Renal cortex interstitium (tissue), 11 donors: ENCODE results near the gene LHCGR. TPM values are rescaled to one million over a fixed set of nuclear protein-coding genes. Genes with fewer than 3 reads are reported as not detected.
A peak's percentile ranks its signal among the peaks of the same experiment; 100 is the strongest.
"Not testable (repeated sequence)": the region's sequence is repeated elsewhere in the genome, so short reads cannot be mapped to it uniquely, and the experiment has no call there.

Source experiments
- DNase-seq, 11 donors: peaks; one replicate each; pipeline ENCODE4 v3.0.0-alpha.2; 2013; ENCODE audit warnings: low read depth in 9 of 11, low spot score in 4 of 11; ENCODE audit errors: extremely low read depth in 1 of 11
- polyA plus RNA-seq, 3 donors: library from polyadenylated mRNA; unstranded; fragments of 120-200 nt; gene quantifications; one replicate each; pipeline ENCODE4 v1.2.1, GENCODE V29; 2013; ENCODE audit not compliant: insufficient read length in 3 of 3

Gene LHCGR
- polyA plus RNA-seq, 3 donors = 0.19 to 0.40 (median 0.32) TPM

DNA sequence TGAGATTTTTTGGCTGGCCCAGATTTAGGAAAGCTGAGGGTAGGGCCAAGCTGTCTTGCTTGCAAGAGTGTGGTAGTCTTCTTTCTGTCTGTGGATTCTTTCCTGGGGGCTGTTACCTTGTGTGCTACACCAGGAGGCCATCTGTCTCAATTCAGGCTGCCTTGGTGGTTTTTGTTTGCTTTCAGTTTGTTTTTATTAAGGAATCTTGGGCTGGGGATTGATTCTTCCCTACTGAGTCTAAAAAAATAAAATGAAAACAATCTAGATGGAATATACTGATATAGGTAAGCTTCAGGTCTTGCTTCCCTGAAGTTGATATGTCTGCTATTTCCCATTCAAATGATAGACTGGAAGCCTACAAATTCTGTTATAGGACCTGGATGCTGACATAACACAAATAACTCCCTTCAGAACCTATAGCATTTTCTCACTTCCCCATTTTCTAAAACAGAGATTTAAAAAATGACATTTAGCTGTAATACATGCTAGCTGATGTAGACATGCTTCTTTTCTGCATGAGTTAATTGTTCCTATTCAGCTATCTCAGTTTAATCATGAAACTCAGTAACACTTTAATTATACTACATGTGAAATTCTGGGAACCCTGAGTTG lies 5.3 kb downstream of the LHCGR start:
- no peak for DNase-seq

DNA sequence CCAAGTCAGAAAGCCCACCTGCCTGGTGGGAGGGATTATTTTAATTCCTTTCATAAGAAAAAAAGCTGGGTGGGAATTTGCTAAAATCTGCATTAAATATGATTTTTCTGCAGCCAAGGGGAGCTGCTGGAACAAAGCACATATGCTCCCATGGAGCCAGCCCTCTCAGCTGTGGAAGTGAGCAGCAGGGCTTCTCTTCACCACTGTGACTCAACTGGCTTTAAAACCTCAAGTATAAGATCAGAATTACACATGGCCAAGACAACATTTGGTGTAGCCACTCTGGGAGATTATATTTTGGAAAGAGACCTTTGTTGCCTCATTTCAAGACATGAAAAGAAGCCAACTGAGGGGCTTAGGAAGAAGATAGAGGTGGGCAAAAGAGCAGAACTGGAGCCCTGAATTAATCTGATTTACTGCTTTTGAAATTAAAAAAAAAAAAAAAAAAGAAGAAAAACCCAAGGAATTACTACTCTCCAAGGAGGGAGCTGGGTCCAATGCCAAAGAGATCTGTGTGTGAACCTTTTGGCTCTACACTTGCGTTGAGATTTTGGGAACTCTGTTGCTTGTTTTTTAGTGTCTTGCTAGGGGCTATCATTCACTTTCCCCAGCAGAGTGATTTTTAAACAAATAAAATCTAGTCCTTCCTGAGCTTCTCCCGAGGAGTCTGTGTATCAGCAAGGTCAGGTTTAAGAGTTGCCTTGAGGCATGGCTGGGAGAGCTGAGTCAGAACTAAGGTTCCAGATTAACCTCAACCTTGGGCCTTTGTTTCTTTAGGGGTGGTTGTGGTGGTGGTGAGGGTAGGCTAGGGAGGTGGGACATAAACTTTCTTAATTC lies 6.0 kb downstream of the LHCGR start:
- no peak for DNase-seq

DNA sequence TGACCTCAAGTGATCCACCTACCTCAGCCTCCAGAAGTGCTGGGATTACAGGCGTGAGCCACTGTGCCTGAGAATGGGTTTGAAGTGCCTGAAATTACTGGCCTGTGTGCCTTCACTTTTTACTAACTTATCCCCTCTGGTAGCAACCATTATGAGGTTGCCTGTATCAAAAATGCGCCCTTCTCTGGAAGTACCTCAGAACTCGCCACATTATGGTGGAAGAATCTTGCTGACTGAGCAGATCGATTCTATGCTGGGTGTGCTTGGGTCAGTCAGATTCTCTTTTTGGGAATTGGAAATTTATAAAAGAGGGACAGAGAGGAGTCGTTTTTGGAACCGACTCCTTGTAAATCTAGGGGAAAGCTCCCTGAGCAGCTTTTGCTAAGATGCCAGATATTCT lies 8.2 kb downstream of the LHCGR start:
- no peak for DNase-seq

DNA sequence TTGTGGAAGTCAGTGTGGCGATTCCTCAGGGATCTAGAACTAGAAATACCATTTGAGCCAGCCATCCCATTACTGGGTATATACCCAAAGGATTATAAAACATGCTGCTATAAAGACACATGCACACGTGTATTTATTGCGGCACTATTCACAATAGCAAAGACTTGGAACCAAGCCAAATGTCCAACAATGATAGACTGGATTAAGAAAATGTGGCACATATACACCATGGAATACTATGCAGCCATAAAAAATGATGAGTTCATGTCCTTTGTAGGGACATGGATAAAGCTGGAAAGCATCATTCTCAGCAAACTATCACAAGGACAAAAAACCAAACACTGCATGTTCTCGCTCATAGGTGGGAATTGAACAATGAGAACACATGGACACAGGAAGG lies 16.3 kb downstream of the LHCGR start:
- DNase-seq = not testable (repeated sequence)

DNA sequence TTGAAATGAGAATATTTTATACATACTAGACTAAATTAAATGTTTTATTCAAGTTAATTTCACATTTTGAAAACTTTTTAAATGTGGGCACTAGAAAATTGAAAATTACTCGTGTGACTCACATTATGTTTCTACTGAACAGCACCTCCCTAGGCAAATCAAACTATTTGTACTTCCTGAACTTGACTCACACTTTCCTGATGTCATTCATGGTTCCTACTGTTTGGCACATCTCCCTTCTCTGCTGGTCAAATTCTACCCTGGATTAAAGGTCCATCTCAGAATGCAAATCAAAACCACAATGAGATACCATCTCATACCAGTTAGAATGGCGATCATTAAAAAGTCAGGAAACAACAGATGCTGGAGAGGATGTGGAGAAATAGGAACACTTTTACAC lies 16.7 kb downstream of the LHCGR start:
- no peak for DNase-seq

DNA sequence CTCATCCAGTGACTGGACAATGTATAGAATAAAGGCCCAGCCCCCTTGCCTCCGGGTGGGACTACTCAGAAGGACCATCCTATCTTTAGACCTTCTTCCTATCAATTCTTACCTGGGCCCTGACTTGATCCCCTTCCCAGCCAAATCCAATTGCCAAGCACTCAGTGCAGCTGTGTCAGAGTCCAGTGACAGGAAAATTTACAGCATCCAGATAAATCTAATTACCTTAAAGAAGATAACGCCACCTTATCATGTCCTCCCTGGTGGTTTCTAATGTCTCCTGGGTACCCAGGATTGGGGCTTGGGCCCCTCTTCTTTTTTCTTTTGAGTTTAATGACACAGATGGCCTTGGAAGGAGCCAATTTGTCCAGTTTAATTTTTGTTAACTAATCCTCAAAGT lies 19.3 kb downstream of the LHCGR start:
- no peak for DNase-seq

DNA sequence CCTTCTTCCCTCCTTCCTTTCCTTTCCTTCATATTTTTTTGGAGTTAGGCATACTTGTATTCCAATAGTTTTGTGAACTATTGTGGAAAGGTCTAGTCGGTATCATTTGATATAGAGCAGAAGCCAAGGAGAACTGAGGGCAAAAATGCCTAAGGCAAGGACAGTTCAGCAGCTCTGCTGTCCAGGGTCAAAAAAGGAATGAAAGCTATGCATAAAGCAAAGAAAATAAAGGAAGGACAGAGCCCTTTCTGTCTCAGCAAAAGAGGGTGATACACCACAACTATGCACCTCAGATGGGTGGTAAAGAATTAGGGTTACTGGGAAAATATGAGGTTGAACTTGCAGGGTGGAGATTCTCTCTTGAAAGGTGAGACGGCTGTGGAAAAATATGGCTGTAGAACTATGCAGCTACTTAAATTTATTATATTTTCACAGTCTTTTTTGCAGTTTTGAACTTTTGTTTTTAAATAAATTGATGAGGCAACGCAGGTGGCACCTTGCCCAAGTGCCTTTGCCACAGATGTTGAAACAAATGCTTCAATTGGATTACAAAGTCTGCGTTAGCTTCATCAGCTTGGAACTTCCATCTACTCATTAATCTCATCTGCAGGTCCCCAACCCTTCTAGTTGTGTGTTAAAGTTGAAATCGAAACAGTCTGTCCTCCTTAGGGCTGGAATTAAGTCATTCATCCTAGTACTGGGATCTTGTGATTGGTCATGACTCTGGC lies 20.8 kb downstream of the LHCGR start:
- no peak for DNase-seq

DNA sequence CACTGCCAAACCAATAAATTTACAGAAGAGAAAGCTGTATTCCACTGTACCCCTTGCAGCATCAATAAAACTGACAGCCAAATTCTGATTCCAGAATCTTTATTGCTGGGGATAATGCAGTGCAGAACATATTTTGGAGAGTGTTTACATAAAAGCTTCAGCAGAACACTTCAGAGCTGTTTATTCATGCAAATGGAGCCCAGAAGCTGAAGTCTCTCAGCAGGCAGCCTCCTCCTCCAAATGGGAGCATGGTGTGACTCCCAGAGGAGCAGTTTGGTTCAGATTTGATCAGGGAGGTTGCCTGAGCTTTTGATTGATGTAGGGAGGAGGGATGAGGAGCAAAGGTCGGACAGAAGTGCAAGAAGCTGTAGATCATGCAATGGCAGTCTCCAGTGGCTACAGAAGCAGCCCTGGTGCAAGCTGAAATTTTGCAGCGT lies 22.4 kb downstream of the LHCGR start:
- DNase-seq = peak; percentile 52 to 77 (median 66)

DNA sequence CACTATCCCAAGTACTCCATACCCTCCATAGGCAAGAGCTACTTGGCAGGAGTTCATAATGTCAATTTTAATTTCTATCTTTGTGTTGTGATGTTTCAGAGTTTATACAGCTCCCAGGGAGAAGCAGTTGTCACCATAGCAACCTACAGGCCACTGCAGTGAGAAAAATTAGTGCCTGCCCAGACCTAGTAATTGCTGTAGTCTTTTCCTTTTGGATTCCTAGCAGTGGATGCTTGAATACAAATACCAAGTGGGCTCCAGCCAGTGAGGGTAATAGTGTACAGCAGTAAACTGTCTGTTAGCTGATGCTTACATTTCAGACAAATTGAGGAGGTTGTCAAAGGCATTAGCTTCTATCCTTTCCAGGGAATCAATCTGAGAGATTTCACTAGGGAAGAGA lies 26.7 kb downstream of the LHCGR start:
- no peak for DNase-seq

DNA sequence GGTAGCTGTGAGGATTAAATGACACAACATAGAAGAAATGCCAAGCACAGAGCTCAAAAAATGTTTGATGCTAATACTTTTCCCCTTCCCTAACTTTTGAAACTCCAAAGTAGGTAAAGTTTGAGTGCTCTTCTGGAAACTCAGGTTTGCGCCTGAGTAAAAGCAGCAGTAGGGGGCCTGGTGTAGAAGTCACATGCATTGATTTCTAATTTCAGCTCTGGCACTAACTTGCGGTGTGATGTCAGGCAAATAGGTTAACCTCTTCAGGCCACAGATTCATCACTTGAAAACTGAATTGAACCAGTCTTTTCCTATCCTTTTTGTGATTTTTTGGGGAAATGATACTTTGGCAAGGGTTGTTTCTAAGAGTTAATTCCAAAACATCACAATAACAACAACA lies 27.2 kb downstream of the LHCGR start:
- DNase-seq = no peak

DNA sequence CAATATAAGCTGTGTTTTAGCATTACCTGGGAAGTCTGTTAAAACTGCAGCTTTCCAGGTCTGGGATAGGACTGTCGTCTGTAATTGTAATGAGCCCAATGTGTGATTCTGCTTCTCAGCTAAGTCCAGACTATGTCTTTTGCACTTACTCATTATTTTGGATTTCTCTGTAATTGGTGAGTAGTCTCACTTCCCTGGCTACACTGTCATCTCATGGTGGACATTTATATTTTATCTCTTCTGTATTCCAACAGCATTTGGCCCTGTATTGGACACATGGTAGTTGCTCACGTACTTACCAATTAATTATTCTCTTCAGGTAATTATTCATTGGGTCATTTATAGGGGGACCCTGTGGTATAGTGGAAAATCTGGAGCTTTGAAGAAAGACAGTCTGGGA lies 28.0 kb downstream of the LHCGR start:
- no peak for DNase-seq

DNA sequence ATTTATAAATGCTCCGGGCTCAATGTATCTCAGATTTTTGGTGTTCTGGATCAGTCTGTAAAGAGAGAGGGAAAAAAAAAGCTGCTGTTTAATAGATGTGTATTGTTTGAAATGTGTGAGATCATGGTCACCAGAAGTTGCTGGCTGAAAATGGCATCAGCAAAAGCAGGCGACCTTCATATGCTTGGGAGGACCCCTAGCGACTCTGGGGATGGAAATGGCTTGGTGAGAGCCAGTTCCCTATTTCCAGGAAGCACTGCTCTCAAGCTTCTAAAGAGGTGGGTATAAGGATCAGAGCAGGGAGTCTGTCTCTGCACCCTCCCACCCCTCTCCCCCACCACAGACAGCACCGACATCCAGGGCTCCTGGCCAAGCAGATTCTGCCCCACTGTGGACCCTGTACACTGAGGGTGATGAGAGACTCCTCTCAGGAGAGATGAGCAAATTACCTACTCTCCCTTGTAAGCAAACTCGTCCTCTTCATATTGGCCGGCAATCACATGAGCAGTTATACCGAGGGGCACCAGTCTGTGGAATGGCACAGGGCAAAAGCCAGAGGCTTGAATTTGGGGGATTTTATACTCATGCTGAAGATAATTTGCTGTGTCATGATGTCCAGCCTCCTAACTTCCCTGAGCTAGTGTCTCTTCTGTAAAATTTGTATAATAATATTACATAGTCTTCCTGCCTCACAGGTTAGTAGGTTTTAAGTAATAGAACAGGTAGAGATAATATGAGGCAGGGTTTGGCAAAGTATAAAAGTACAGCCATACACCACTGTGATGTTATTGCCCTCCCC lies 29.6 kb downstream of the LHCGR start:
- DNase-seq = no peak

DNA sequence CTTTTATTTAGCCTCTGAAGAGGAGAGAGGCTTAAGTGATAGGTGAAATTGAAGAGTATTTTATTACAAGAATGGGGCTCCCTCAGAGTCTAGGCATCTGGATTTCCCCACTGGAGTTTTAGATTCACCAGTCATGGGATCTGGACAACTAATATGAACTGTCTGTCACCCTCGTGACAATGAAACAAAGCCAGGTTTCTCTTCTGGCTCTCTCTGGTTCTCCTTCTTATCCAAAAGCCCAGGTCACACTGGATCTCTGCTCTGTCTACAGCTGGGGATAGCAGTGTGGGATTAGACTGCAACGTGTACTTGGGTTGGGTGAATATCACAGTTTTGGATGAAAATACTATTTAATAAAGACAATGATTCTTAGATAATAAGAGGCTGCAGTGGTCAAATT lies 31.2 kb downstream of the LHCGR start:
- no peak for DNase-seq

DNA sequence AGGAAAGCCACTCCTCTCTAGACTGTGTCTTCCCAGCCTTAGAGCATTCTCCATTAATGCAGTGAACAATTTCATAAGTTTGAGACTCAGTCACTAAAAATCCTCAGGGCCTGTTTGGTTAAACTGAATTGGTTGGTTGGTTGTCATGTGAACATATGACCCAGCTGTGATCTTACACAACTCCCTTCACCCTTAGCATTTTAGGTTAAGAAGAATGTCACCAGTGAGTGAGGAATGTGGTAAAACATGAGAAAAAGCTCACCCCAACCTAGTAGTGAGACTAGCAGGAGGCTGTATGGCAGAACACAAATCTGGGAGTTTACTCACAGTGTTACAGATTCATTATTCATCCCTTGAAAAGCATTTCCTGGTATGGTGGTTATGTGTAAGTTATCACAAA lies 32.4 kb downstream of the LHCGR start:
- no peak for DNase-seq

DNA sequence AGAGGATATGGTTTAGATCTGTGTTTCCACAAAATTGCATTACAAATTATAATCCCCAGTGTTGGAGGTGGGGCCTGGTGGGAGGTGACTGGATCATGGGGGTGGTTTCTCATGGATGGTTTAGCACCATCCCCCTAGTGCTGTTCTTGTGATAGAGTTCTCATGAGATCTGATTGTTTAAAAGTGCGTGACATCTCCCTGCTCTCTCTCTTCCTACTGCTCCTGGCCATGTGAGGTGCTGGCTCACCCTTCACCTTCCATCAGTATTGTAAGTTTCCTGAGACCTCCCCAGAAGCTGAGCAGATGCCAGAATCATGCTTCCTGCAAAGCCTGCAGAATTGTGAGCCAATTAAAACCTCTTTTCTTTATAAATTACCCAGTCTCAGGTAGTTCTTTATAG lies 33.1 kb downstream of the LHCGR start:
- DNase-seq = no peak

DNA sequence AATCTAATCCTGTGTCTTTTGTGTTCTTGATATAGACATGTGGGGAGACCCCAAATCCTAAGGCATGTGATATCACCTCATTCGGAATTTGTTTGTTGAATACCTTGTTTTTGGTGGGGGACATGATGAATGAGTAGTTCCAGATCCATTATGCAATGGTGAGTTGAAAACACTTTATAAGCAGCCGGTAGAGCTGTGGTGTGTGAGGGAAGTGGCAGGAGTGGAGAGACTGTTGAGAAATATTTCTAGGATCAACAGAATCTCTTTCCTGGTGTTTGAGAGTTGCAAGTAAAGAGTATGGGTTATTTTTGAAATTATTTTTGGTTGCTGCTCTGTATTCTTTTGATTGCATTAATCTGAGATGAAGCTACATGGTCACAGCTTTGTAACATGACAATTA lies 34.4 kb downstream of the LHCGR start:
- DNase-seq = no peak

DNA sequence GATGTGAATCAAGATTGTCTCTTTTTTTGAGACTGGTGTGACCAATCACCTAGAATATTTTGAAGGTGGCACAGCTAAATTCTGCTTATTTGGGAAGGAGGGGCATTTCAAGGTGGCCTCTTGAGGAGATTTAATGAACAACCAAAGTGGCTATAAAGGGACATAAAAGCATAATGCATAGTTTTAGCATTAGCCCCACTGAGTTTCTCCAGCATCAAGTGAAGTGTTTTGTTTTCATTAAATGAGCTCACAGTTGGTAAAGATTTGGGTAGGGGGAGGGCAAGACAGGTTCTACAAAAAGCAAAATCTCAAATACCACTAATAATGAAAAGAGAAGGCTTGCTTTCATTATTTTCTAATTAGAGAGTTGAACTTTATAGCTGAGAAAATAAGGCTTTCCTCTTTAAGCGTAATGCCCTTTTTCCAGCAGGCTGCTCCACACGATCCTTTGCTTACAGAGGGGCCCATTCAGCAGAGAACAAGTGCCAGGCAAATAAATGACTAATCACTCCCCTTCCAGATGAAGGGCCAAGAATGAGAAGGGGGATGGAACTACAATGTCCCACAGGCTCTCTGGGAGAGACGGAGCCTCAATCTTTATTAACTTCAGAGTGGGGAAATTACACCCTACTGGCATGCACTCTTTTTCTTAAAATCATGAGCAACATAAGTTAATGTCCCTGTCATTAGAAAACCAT lies 35.9 kb downstream of the LHCGR start:
- DNase-seq = no peak

DNA sequence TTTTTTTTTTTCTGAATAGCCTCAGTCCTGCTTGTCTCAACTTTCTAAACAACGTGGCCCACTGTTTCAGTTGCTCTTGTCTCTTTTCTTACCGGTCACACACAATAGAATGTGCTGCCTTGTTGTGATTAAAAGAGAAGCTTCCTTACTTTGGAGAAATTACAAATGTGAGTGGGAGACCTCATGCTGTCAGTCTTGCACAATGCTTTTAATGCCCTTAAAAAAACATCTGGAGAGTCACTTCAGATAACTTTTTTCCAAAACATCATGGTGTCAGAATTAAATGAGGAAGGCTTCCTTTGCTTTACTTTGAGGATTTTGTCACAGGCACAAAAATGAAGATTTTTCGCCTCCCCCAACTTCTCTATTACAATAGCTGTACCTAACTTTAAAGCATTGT lies 37.7 kb downstream of the LHCGR start:
- DNase-seq = no peak

DNA sequence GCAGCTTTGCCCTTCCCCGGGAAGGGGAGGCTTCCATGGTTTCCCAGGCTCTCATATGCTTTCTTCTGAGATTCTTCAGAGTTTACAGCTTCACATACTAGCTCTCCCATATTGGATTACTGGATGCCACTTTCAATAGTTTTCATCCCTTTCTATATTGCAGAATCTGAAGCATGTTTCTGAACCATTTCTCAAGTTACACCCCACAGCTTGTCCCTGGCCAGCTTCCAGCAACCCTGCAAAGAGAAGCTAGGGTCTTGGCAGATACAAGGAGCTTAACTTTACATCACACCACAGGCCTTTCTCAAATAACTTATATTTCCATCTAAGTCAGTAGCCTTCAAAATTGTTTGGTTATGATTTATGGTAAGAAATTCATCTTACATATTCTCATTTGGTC lies 39.6 kb downstream of the LHCGR start:
- DNase-seq = no peak
